ENCODE data around the gene SMAD6. TPM values are rescaled to one million over a fixed set of nuclear protein-coding genes. Genes with fewer than 3 reads are reported as not detected.

SMAD6 gene
- total and polyA plus RNA-seq, 2 donors (not counting 1 experiment from before 2014, with no cell fraction given): 0.03 to 0.37 TPM

GRCh38 chr15:66820481-66821176, 118.6 kb downstream of the SMAD6 start:
- TF ChIP-seq, protein P1, sequence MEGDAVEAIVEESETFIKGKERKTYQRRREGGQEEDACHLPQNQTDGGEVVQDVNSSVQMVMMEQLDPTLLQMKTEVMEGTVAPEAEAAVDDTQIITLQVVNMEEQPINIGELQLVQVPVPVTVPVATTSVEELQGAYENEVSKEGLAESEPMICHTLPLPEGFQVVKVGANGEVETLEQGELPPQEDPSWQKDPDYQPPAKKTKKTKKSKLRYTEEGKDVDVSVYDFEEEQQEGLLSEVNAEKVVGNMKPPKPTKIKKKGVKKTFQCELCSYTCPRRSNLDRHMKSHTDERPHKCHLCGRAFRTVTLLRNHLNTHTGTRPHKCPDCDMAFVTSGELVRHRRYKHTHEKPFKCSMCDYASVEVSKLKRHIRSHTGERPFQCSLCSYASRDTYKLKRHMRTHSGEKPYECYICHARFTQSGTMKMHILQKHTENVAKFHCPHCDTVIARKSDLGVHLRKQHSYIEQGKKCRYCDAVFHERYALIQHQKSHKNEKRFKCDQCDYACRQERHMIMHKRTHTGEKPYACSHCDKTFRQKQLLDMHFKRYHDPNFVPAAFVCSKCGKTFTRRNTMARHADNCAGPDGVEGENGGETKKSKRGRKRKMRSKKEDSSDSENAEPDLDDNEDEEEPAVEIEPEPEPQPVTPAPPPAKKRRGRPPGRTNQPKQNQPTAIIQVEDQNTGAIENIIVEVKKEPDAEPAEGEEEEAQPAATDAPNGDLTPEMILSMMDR (IDR thresholded peaks at IDR 0.05): no peak
- no peak for TF ChIP-seq EZH2 (IDR thresholded peaks at IDR 0.05; ENCODE audit: borderline replicate concordance, insufficient read depth, low read depth, low read length, poor library complexity, severe bottlenecking)
- ChIA-PET POLR2A (no interaction called here), CTCF (interaction anchor here (1.1 to 1.3 kb wide), 2 partner anchors 18 to 30 kb away, joined by 4 to 6 read pairs; no protein-coding TSS in a partner anchor)
- Histone ChIP-seq H3K4me3 (ENCODE audit: control extremely low read depth in 1 of 5, extremely low read depth in 1 of 5, insufficient read depth in 1 of 5, low read depth in 2 of 5, low read length in 4 of 5) (no peak overlapping the region), H3K27me3 (replicated peaks in 1 of 4; ENCODE audit: control extremely low read depth in 1 of 4, control insufficient read depth in 3 of 4, insufficient read depth in 4 of 4, low read length in 3 of 4) (no peaks in the 10 kb centered on the region), H4K20me1 (ENCODE audit: control insufficient read depth, insufficient read depth, low read length, poor library complexity, severe bottlenecking) (no peaks in the 10 kb centered on the region), H3K9ac (ENCODE audit: low read length) (no peak overlapping the region), H3K4me2 (replicated peaks; ENCODE audit: low read depth, low read length, poor library complexity, severe bottlenecking) (no peak overlapping the region), H3K4me1 (ENCODE audit: control insufficient read depth in 2 of 2, insufficient read depth in 2 of 2, low read length in 2 of 2) (no peaks in the 10 kb centered on the region), H3K79me2 (ENCODE audit: control insufficient read depth, insufficient read depth, low read length) (no peaks in the 10 kb centered on the region), H3K27ac (ENCODE audit: low read length in 2 of 2) (no peak overlapping the region), H2AFZ (ENCODE audit: insufficient read depth, low read depth, low read length, poor library complexity, severe bottlenecking) (no peak overlapping the region), H3K9me3 (ENCODE audit: control extremely low read depth in 1 of 3, control insufficient read depth in 2 of 3, insufficient read depth in 1 of 3, low read length in 2 of 3) (no peaks in the 10 kb centered on the region), H3K36me3 (replicated peaks in 1 of 2; ENCODE audit: control extremely low read depth in 1 of 2, control insufficient read depth in 1 of 2, extremely low read depth in 1 of 2, insufficient read depth in 2 of 2, low read length in 1 of 2) (no peaks in the 10 kb centered on the region)
- ATAC-seq (ENCODE audit: low read depth) (no peak), DNase-seq (no peak)
- H3K4me1 Mint-ChIP-seq: no peaks in the 10 kb centered on the region
- H3K4me3 Mint-ChIP-seq: no peak overlapping the region
- WGBS (ENCODE audit: insufficient coverage): 89% methylated on average over 4 of the region's 5 CpGs
- H3K27ac Mint-ChIP-seq: no peak overlapping the region
- intact Hi-C loops (cut with micrococcal nuclease): no loop called here
- no peaks in the 10 kb centered on the region for H3K9me3 Mint-ChIP-seq (ENCODE audit: insufficient read depth)
- peaks cover 12% of the 10 kb centered on the region for H3K27me3 Mint-ChIP-seq

DNA sequence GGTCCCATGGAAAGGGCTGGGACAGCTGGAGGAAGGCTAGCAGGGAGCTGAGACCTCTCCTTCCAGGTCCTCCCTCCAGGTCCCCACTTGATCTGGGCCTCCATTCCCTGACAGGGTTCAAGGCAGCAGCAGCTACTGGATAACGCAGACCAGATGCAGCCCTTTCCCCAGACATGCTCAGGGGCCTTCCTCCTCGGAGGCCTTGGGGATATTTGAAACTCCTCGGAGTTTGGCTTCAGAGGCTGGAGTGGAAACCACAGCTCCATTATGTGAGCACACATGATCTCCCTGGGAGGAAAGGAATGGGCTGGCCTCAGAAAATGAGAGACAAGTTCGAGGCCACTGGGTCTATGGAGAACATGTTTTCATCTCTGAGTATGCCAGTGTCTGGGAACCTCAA, 119.3 kb downstream of the SMAD6 start:
- peaks cover 11% of the 10 kb centered on the region for H3K27me3 Mint-ChIP-seq
- H3K4me3 Mint-ChIP-seq: no peak overlapping the region
- POLR2A ChIA-PET: no interaction called here

More for the DNA sequence above, 119.3 kb downstream of the SMAD6 start:
- no peak for ATAC-seq (ENCODE audit: low read depth)
- Histone ChIP-seq H3K36me3 (replicated peaks in 1 of 2; ENCODE audit: control extremely low read depth in 1 of 2, control insufficient read depth in 1 of 2, extremely low read depth in 1 of 2, insufficient read depth in 2 of 2, low read length in 1 of 2) (no peaks in the 10 kb centered on the region), H3K4me3 (ENCODE audit: control extremely low read depth in 1 of 5, extremely low read depth in 1 of 5, insufficient read depth in 1 of 5, low read depth in 2 of 5, low read length in 4 of 5) (no peak overlapping the region), H3K4me2 (replicated peaks; ENCODE audit: low read depth, low read length, poor library complexity, severe bottlenecking) (no peak overlapping the region), H3K9me3 (ENCODE audit: control extremely low read depth in 1 of 3, control insufficient read depth in 2 of 3, insufficient read depth in 1 of 3, low read length in 2 of 3) (no peaks in the 10 kb centered on the region), H4K20me1 (ENCODE audit: control insufficient read depth, insufficient read depth, low read length, poor library complexity, severe bottlenecking) (no peaks in the 10 kb centered on the region), H3K4me1 (ENCODE audit: control insufficient read depth in 2 of 2, insufficient read depth in 2 of 2, low read length in 2 of 2) (no peaks in the 10 kb centered on the region), H3K27ac (ENCODE audit: low read length in 2 of 2) (no peak overlapping the region), H3K79me2 (ENCODE audit: control insufficient read depth, insufficient read depth, low read length) (no peaks in the 10 kb centered on the region), H3K27me3 (replicated peaks in 1 of 4; ENCODE audit: control extremely low read depth in 1 of 4, control insufficient read depth in 3 of 4, insufficient read depth in 4 of 4, low read length in 3 of 4) (no peaks in the 10 kb centered on the region), H3K9ac (ENCODE audit: low read length) (no peak overlapping the region), H2AFZ (ENCODE audit: insufficient read depth, low read depth, low read length, poor library complexity, severe bottlenecking) (no peak overlapping the region)
- WGBS (ENCODE audit: insufficient coverage): 85% methylated on average over 4 of the region's 4 CpGs
- no peak for DNase-seq
- no peak overlapping the region for H3K27ac Mint-ChIP-seq
- TF ChIP-seq EZH2 (IDR thresholded peaks at IDR 0.05; ENCODE audit: borderline replicate concordance, insufficient read depth, low read depth, low read length, poor library complexity, severe bottlenecking): no peak
- TF ChIP-seq, protein P1 (IDR thresholded peaks at IDR 0.05): no peak
- CTCF ChIA-PET: interaction anchor here (1.1 to 1.3 kb wide), 2 partner anchors 18 to 30 kb away, joined by 4 to 6 read pairs; no protein-coding TSS in a partner anchor
- no peaks in the 10 kb centered on the region for H3K4me1 Mint-ChIP-seq
- intact Hi-C loops (cut with micrococcal nuclease): no loop called here
- no peaks in the 10 kb centered on the region for H3K9me3 Mint-ChIP-seq (ENCODE audit: insufficient read depth)
